ENCODE measurements around the gene RPL18A. TPM values are rescaled to one million over a fixed set of nuclear protein-coding genes. Genes with fewer than 3 reads are reported as not detected.
"Not testable (repeated sequence)": the region's sequence is repeated elsewhere in the genome, so short reads cannot be mapped to it uniquely, and the experiment has no call there.

The RPL18A gene
- total and polyA plus RNA-seq, 4 donors = 639 to 1,987 (median 1,843) TPM

DNA sequence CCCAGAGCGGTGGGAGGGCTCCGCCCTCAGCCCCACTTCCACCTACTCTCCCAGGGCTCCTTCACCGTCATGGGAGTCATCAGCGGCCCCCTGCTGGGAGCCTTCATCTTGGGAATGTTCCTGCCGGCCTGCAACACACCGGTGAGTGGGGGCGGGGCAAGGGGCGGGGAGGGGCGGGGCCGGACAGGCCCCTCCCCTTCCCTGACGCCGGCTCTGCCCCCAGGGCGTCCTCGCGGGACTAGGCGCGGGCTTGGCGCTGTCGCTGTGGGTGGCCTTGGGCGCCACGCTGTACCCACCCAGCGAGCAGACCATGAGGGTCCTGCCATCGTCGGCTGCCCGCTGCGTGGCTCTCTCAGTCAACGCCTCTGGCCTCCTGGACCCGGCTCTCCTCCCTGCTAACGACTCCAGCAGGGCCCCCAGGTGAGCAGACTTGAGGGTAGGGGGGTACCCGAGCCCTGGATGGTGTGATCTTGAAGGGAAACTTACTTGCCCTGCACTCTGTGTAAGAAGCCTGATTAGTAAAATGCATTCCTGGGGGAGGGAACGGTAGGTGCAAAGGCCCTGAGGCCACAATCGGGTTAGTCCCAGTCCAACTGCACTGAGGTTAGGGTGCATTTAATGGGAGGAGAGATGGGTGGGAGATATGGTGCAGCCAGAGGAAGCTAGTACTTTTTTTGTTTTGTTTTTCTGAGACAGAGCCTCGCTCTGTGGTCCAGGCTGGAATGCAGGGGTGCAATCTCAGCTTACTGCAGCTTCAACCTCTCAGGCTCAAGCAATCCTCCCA, 24.1 kb downstream of the RPL18A start:
- Histone ChIP-seq H3K9me3 (ENCODE audit: control insufficient read depth in 4 of 4, insufficient read depth in 3 of 4, low read length in 3 of 4) (peaks cover 0 to 8% (median 0%) of the 10 kb centered on the region in 4 donors), H3K9ac (ENCODE audit: insufficient read depth in 1 of 2, low read length in 2 of 2) (no peak overlapping the region), H3K27me3 (ENCODE audit: control insufficient read depth in 3 of 3, insufficient read depth in 3 of 3, low read length in 2 of 3) (peaks cover 0 to 4% (median 0%) of the 10 kb centered on the region in 3 donors), H3K27ac (ENCODE audit: low read depth in 1 of 2, low read length in 1 of 2) (no peak overlapping the region), H3K4me3 (no peak overlapping the region), H3K4me1 (ENCODE audit: control insufficient read depth in 5 of 5, insufficient read depth in 5 of 5, low read length in 5 of 5) (peaks cover 0 to 2% (median 0%) of the 10 kb centered on the region in 5 donors), H3K36me3 (ENCODE audit: control insufficient read depth in 4 of 4, insufficient read depth in 4 of 4, low read length in 4 of 4) (no peaks in the 10 kb centered on the region)
- 78 to 79% methylated on average over 33 of the region's 33 CpGs for WGBS, 2 donors
- DNase-seq (no peak), ATAC-seq (ENCODE audit: insufficient read depth, low FRiP score) (no peak)
- TF ChIP-seq, protein P1, sequence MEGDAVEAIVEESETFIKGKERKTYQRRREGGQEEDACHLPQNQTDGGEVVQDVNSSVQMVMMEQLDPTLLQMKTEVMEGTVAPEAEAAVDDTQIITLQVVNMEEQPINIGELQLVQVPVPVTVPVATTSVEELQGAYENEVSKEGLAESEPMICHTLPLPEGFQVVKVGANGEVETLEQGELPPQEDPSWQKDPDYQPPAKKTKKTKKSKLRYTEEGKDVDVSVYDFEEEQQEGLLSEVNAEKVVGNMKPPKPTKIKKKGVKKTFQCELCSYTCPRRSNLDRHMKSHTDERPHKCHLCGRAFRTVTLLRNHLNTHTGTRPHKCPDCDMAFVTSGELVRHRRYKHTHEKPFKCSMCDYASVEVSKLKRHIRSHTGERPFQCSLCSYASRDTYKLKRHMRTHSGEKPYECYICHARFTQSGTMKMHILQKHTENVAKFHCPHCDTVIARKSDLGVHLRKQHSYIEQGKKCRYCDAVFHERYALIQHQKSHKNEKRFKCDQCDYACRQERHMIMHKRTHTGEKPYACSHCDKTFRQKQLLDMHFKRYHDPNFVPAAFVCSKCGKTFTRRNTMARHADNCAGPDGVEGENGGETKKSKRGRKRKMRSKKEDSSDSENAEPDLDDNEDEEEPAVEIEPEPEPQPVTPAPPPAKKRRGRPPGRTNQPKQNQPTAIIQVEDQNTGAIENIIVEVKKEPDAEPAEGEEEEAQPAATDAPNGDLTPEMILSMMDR (IDR thresholded peaks at IDR 0.05; ENCODE audit: control extremely low read depth, extremely low read depth) = no peak

DNA sequence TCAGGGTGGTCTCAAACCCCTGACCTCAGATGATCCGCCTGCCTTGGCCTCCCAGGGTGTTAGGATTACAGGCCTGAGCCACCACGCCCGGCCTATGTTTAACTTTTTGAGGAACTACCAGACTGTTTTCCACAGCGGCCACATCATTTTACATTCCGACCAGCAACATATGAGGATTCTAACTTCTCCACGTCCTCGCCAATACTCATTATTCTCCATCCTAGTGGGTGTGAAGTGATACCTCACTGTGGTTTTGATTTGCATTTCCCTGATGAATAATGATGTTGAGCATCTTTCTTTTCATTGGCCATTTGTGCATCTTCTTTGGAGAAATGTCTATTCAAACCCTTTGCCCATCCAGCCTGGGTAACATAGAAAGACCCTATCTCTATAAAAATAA, 26.8 kb downstream of the RPL18A start:
- Histone ChIP-seq H3K27me3 (ENCODE audit: control insufficient read depth in 3 of 3, insufficient read depth in 3 of 3, low read length in 2 of 3) (peaks cover 0 to 4% (median 0%) of the 10 kb centered on the region in 3 donors), H3K4me1 (ENCODE audit: control insufficient read depth in 5 of 5, insufficient read depth in 5 of 5, low read length in 5 of 5) (peaks cover 0 to 2% (median 0%) of the 10 kb centered on the region in 5 donors), H3K36me3 (ENCODE audit: control insufficient read depth in 4 of 4, insufficient read depth in 4 of 4, low read length in 4 of 4) (no peaks in the 10 kb centered on the region), H3K9me3 (ENCODE audit: control insufficient read depth in 4 of 4, insufficient read depth in 3 of 4, low read length in 3 of 4) (peaks cover 0 to 13% (median 0%) of the 10 kb centered on the region in 4 donors), H3K9ac (ENCODE audit: insufficient read depth in 1 of 2, low read length in 2 of 2) (no peak overlapping the region), H3K4me3 (no peak overlapping the region), H3K27ac (ENCODE audit: low read depth in 1 of 2, low read length in 1 of 2) (no peak overlapping the region)
- no peak for DNase-seq
- TF ChIP-seq, protein P1 (IDR thresholded peaks at IDR 0.05; ENCODE audit: control extremely low read depth, extremely low read depth) = no peak
- 65 to 81% methylated on average over 7 of the region's 7 CpGs for WGBS, 2 donors
- no peak for ATAC-seq (ENCODE audit: insufficient read depth, low FRiP score)

DNA sequence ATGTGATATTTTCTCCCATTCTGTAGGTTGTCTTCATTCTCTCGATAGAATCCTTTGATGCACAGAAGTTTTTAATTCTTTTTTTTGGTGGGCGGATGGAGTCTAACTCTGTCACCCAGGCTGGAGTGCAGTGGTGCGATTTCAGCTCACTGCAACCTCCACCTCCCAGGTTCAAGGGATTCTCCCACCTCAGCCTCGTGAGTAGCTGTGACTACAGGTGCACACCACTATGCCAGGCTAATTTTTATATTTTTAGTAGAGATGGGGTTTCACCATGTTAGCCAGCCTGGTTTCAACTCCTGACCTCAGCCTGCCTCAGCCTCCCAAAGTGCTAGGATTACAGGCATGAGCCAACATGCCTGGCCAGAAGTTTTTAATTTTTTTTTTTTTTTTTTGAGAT, 27.5 kb downstream of the RPL18A start:
- H3K4me3 ChIP-seq; H3K27ac ChIP-seq (ENCODE audit: low read depth in 1 of 2, low read length in 1 of 2); H3K27me3 ChIP-seq (ENCODE audit: control insufficient read depth in 3 of 3, insufficient read depth in 3 of 3, low read length in 2 of 3); H3K4me1 ChIP-seq (ENCODE audit: control insufficient read depth in 5 of 5, insufficient read depth in 5 of 5, low read length in 5 of 5); H3K36me3 ChIP-seq (ENCODE audit: control insufficient read depth in 4 of 4, insufficient read depth in 4 of 4, low read length in 4 of 4); H3K9ac ChIP-seq (ENCODE audit: insufficient read depth in 1 of 2, low read length in 2 of 2); DNase-seq; ATAC-seq (ENCODE audit: insufficient read depth, low FRiP score): not testable (repeated sequence)
- peaks cover 0 to 13% (median 0%) of the 10 kb centered on the region in 4 donors for H3K9me3 ChIP-seq (ENCODE audit: control insufficient read depth in 4 of 4, insufficient read depth in 3 of 4, low read length in 3 of 4)
- WGBS, 2 donors = 78% methylated on average over 4 of the region's 4 CpGs

- TF ChIP-seq, protein P1 (IDR thresholded peaks at IDR 0.05; ENCODE audit: control extremely low read depth, extremely low read depth) = no peak
- Histone ChIP-seq H3K9ac (ENCODE audit: insufficient read depth in 1 of 2, low read length in 2 of 2) (no peak overlapping the region), H3K27me3 (ENCODE audit: control insufficient read depth in 3 of 3, insufficient read depth in 3 of 3, low read length in 2 of 3) (peaks cover 0 to 4% (median 0%) of the 10 kb centered on the region in 3 donors), H3K4me3 (no peak overlapping the region), H3K4me1 (ENCODE audit: control insufficient read depth in 5 of 5, insufficient read depth in 5 of 5, low read length in 5 of 5) (peaks cover 0 to 2% (median 0%) of the 10 kb centered on the region in 5 donors), H3K9me3 (ENCODE audit: control insufficient read depth in 4 of 4, insufficient read depth in 3 of 4, low read length in 3 of 4) (peaks cover 0 to 13% (median 0%) of the 10 kb centered on the region in 4 donors), H3K36me3 (ENCODE audit: control insufficient read depth in 4 of 4, insufficient read depth in 4 of 4, low read length in 4 of 4) (no peaks in the 10 kb centered on the region), H3K27ac (ENCODE audit: low read depth in 1 of 2, low read length in 1 of 2) (no peak overlapping the region)
- 53 to 73% methylated on average over 7 of the region's 7 CpGs for WGBS, 2 donors
- DNase-seq (no peak), ATAC-seq (ENCODE audit: insufficient read depth, low FRiP score) (no peak)
Observed at GRCh38 chr19:17888260-17888659, 28.6 kb downstream of the RPL18A start.
